ENCODE measurements around the gene PAK2. TPM values are rescaled to one million over a fixed set of nuclear protein-coding genes. Genes with fewer than 3 reads are reported as not detected.

Gene PAK2
- total and polyA plus RNA-seq, 9 of the 15 experiments (the other 6 are each of a cell fraction or from before 2014, with no cell fraction given): 13.2 to 72.4 (median 35.7) TPM

GRCh38 chr3:196867507-196868296, 128.0 kb downstream of the PAK2 start, which contains the start of gene SENP5 (continued):
- TF ChIP-seq ZBTB40 (IDR thresholded peaks at IDR 0.05): peak; percentile 85
- TF ChIP-seq ZBTB40 (CRISPR knock-in tag; IDR thresholded peaks at IDR 0.05): no peak; the same call in 1 of the 2 replicates
- TF ChIP-seq FIP1L1 (IDR thresholded peaks at IDR 0.05; ENCODE audit: low read depth, low read length, poor library complexity, severe bottlenecking): peak; percentile 63
- no peak for TF ChIP-seq TAF15 (IDR thresholded peaks at IDR 0.05; ENCODE audit: low read depth, low read length)
- no peak for TF ChIP-seq ETV1 (tag; conservative IDR thresholded peaks at IDR 0.05; ENCODE audit: low read depth)
- no peak for TF ChIP-seq RERE (CRISPR knock-in tag; IDR thresholded peaks at IDR 0.05; ENCODE audit: borderline replicate concordance)
- TF ChIP-seq HES1 (IDR thresholded peaks at IDR 0.05; ENCODE audit: low read depth): no peak
